DMS114 treated with DMSO at 0.1 percent for 48 hours (cell line): ENCODE data around the gene MILR1.
"Not testable (repeated sequence)": the region's sequence is repeated elsewhere in the genome, so short reads cannot be mapped to it uniquely, and the experiment has no call there.

Experiments
- DNase-seq: peaks from one replicate; lab custom pipeline; 2025; ENCODE audit not compliant: unreplicated experiment; lab: John Stamatoyannopoulos, UW

Gene MILR1

DNA sequence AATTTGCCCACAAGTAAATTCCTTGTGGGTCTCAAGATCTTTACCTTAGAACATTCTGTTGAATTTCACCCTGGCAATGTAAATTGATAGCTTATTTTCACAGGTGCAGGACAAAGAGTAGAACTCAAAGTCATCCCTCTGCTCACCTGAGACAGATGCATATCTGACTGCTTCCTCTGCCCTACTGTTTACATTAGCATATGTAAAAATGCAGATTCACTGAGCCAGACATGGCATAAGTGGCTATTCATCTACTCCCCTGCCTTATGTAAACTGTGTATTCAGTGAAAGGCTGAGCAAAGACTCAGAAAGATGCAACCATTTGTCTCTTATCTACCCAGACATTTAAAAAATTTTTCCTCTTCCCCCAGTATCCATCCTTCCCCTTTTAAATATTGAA, 22.3 kb upstream of the MILR1 start:
- no peak for DNase-seq

DNA sequence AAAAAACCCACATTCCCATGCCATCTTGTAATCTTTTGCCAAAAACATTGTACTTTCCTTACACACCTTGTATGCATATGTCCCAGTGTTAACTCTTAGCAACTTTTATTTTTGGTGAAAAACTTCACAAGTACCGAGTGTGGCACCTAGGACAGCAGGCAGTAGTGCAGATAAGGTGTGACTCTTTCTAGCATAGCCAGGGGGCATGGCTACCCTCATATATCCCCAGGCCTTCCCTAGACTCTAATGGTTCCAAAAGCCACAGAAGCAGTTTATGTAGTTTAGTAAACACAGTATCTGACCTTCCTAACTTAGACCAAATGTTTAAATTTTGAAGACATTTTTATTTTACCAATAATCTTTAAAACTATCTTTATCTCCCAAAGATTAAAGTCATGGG, 20.5 kb upstream of the MILR1 start:
- no peak for DNase-seq

DNA sequence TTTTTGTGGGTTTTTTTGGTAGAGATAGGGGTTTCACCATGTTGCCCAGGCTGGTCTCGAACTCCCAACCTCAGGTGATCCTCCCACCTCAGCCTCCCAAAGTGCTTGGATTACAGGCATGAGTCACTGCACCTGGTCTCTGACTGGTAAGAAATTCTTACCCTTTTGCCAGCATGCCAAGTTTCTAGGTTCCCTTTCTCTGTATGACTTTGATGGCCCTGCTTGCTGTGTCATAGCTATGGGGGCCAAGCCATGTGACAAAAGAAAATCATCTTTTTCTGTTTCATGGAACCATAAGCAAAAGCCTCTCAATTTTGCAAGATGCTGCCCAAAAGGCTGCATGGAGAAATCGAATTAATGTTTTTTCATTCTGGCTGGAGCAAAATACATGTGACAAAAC, 18.9 kb upstream of the MILR1 start:
- DNase-seq = not testable (repeated sequence)

DNA sequence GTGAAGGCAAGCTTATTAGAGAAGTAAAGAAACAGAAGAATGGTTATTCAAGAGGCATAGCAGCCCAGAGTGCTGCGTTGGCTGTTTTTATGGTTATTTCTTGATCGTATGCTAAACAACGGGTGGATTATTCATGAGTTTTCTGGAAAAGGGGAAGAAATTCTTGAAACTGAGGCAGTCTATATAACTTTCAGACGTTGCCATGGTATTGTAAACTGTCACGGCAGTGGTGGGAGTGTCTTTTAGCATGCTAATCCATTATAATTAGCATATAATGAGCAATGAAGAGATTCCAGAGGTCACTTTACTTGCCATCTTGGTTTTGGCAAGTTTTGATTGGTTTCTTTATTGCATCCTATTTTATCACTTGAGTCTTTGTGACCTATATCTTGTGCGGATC, 17.4 kb upstream of the MILR1 start:
- no peak for DNase-seq

DNA sequence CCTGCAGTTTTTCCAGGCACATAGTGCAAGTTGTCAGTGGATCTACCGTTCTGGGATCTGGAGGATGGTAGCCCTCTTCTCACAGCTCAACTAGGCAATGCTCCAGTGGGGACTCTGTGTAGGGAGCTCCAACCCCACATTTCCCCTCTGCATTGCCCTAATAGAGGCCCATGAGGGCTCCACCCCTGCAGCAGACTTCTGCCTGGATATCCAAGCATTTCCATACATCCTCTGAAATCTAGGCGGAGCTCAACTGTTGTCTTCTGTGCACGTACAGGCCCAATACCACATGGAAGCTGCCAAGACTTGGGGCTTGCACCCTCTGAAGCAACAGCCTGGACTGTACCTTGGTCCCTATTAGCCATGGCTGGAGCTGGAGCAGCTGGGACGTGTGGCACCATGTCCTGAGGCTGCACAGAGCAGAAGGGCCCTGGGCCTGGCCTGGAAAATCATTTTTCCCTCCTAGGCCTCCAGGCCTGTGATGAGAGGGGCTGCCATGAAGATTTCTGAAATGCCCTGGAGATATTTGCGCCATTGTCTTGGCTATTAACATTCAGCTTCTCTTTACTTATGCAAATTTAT, 10.9 kb upstream of the MILR1 start:
- DNase-seq = no peak

GRCh38 chr17:64439521-64439920, 9.4 kb upstream of the MILR1 start:
- DNase-seq = not testable (repeated sequence)

- no peak for DNase-seq
Measured at GRCh38 chr17:64439956-64440355, 9.0 kb upstream of the MILR1 start.

GRCh38 chr17:64441772-64442540, 7.0 kb upstream of the MILR1 start:
- no peak for DNase-seq

DNA sequence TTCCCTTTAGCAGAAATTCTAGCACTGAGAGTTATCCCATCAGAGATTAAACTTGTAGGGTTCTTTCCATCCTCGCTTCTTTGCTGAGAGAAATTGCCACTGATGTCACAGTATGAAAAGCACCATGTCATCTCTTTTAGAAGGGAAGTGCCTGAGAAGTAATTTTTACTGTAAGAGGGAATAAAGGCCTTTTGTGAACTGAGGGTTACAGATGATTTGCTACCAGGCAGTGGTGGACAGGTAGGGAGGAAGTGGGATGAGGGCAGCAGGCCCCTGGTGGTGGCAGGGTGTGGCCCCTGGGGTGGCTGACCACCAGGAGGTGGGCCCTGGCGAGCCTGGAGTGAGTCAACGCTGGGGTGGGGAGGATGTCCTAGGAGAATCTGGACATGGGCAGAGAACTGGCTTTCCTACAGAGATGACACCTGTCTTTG, 6.4 kb upstream of the MILR1 start:
- DNase-seq = no peak

GRCh38 chr17:64443086-64443760, 5.7 kb upstream of the MILR1 start:
- DNase-seq = no peak

DNA sequence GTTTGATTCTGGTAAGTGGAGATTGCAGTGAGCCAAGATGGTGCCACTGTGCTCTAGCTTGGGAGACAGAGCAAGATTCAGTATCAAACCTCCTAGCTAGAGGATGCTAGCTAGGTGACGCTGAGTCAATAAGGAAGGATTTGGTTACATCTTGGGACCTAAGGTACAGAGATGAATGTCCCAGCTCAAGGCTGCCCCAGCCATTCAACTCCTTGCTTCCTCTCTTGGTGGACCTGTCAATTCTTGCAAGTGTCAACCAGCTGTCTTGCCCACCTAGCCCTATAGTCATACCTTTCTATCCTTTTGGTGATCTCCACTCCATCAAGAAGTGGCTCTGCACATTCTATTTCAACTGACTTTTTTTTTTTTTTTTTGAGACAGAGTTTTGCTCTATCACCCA, 1.4 kb upstream of the MILR1 start:
- no peak for DNase-seq

- DNase-seq = no peak
Measured at GRCh38 chr17:64449545-64449944, 630 bp downstream of the MILR1 start.

- no peak for DNase-seq
Measured at GRCh38 chr17:64455993-64456885, 7.3 kb downstream of the MILR1 start.

- DNase-seq = no peak
Measured at GRCh38 chr17:64457156-64457555, 8.2 kb downstream of the MILR1 start.

GRCh38 chr17:64458756-64459155, 9.8 kb downstream of the MILR1 start:
- no peak for DNase-seq

GRCh38 chr17:64459284-64459747, 10.4 kb downstream of the MILR1 start:
- DNase-seq = no peak

GRCh38 chr17:64459818-64460217, 10.9 kb downstream of the MILR1 start:
- DNase-seq = not testable (repeated sequence)

DNA sequence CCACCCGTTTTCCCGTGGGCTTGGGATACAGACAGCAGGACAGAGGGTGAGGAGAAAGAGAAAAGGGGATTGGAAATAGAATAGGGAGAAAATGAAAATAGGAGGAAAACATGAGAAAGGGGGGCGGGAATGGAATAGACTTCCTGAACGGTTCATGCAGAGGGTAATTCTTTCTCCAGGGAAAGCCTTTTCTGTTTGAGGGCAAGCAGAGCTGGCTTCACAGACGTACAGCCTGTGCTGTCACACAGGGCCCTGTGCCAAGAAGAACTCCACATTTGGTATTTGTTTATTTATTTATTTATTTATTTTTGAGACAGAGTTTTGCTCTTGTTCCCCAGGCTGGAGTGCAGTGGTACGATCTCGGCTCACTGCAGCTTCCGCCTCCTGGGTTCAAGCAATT, 12.0 kb downstream of the MILR1 start:
- no peak for DNase-seq

- DNase-seq = no peak
Measured at GRCh38 chr17:64461788-64462187, 12.9 kb downstream of the MILR1 start.

DNA sequence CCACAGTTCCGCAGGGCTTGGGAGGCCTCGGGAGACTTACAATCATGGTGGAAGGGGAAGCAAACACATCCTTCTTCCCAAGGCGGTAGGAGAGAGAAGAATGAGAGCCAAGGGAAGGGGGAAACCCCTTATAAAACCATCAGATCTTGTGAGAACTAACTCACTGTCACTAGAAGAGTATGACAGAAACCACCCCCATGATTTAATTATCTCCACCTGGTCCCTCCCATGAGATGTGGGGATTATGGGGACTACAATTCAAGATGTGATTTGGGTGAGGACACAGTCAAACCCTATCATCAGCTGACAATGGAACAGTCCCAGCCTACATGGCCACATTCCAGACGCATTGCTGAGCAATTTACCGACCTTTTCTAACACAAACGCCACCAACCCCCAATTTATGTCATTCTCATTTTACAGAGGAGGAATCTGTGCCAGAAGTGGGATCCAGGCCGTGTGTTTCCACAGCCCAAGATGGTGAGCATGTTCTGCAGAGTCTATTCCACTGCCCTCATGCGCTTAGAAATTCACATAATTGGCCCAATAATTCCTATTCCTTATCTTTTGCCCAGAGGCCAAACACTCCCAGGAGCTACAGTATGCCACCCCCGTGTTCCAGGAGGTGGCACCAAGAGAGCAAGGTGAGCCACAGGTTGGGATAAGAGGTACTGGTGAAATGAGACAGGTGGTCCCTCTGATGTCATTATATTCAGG, 17.3 kb downstream of the MILR1 start:
- no peak for DNase-seq
